HG03025 (cell line): ENCODE measurements around the gene ACO2.
"Not testable (repeated sequence)": the region's sequence is repeated elsewhere in the genome, so short reads cannot be mapped to it uniquely, and the experiment has no call there.

ENCODE experiments used
- ATAC-seq: cut with Tn5 transposase; IDR thresholded peaks from one replicate; pipeline ENCODE4 v1.9.1; 2021; ENCODE audit warnings: mild to moderate bottlenecking, moderate library complexity; ENCODE audit not compliant: unreplicated experiment, low FRiP score

The ACO2 gene

DNA sequence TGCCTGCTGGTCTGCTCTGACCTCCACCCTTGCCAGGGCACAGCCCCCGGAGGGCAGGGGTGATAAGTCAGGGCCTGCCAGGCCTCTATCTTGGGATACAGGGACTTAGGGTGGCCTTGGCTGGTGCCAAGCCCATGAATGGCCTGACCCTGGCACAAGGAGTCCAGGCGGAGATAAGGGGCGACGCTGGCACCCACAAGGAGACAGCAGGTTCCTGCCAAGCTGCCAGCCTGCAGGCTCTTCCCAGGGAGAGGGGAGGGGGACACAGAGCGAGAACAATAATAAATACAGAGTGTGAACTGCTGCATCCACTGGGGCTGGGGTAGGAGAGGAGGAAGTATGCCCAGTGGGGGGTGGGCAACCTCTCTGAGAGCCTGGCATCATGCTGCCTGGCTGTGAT, 92.9 kb downstream of the ACO2 start:
- no peak for ATAC-seq

DNA sequence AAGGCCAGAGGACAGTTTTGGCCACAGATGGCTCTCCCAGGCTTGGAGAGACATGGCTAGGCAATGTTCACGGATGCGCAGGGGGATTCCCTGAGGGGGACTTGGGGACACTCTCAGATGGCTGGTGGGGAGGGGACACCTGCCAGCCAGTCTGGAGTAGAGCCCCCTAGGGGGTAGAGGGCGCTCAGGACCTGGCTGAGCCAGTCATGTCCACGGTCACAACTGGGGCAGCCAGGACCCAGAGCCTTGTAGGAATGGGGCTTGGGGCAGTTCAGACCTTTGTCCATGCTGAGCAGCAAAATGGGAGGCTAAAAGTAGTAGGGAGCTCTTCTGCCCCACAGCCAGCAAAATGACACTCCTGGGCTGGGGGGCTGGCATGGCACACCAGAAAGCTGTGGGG, 93.5 kb downstream of the ACO2 start:
- no peak for ATAC-seq

DNA sequence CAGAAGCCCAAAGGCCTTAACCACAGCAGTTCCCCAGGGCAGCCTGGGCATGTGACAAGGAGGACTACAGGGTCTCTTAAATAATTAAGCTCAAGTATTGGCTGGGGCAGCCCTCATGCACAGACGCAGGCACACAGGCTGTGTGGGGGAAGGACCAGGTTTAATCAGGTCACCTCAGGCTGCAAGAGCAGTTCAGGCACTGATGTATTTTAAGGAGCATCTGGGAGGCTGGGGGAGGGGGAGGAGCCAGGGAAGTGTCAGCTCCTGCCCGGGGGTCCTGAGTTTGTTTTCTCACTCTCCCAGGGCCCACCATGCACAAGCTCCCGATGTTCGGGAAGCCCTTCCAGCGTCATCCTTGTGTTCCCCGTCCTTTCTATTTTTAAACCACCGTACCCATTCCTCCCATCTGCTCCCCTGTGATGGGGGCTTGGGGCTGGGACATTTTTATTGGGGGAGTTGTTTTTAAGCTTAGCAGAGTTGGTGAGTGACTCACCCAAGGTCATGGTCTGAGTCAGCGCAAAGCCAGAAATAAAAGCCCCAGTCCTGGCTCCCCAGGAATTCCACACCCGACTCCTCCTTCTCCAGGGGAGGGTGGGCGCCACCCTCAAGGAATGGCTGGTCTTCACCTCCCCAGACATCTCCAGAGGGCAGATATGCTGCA, 94.3 kb downstream of the ACO2 start:
- ATAC-seq: no peak

DNA sequence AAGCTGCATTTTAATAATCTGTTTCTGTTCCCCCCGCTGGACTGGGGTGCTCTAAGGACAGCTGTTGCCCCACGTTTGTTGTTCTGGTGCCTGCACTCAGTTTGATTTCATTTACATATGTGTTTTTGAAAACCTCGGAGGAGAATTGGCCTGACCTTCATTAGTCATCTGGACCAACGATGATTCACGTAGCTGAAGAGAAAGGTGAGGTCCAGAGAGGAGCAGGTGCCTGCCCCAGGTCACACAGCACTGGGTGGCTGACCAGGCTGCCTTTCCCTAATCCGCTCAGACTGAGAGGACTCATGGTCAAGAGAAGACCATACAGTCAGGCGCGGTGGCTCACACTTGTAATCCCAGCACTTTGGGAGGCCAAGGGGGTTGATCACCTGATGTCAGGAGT, 95.6 kb downstream of the ACO2 start:
- no peak for ATAC-seq

DNA sequence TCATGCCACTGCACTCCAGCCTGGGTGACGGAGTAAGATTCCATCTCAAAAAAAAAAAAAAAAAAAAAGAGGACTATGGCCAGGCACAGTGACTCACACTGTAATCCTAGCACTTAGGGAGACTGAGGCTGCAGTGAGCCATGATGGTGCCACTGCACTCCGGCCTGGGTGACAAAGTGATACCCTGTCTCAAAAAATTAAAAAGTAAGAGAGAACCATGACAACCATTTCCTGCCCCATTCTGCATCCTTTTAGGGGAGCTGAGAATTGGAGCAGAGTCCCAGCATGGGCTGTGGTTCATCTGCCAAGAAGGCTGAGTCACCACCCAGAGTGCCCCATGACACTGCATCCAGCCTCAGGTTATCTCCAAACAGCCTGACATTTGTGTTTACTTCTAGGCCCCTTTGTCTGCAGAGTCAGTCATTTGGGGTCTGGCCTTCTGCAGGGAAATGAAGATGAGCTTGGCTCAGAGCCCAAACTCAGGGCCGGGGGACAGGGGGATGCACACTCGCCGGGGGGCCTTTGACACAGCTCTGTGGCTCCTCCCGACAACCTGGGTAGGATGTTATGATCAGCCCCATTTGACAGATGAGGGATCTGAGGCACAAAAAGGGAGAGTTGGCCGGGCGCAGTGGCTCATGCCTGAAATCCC, 96.6 kb downstream of the ACO2 start:
- ATAC-seq: no peak

DNA sequence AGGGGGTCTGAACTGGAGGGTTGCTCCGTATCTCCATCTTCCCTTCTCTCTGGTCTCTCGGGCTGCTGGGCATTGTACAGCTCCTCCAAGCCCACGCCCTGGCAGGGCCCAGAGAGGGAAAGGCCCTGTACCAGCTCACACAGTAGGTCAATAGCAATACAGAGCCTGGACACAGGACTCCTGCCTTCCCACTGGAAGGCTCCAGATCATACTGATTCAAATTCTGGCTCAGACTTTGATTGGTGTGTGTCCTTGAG, 98.5 kb downstream of the ACO2 start:
- ATAC-seq: no peak

DNA sequence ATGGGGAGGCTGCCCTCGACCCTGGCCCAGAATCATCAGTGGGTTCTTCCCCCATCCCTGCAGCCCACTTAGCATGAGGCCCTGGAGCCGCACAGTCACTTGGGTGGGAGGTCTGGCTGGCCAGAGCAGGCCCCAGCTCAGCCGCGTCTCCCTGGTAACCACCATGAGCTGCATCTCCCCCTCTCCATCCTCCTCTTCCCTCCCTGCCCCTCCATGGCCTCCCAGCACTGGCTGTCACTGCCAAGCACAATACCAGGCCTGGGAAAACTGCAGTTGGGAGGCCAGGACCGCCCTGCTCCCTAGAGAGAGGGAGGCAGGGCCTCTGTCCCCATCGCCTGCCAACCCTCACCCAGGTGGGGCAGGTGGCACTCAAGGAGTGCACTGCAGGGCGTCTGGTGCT, 99.9 kb downstream of the ACO2 start:
- no peak for ATAC-seq

DNA sequence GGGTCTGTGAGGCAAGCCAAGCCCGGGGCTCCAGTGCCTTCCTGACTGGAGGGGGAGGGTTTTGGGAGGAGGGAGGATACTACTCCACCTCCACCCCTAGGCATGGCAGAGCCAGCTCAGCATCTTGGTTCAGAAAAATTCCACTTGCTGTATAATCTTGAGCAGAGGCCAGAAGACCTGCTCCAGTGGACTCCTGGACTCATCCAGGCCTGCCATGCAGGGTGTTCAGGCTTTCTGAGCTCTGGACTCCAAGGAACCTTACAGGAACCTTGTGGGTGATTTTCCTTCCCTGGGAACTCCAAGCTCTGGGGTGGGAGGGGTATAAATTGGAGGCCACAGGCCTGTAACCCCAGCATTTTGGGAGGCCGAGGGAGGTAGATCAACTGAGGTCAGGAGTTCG, 101.3 kb downstream of the ACO2 start:
- no peak for ATAC-seq

DNA sequence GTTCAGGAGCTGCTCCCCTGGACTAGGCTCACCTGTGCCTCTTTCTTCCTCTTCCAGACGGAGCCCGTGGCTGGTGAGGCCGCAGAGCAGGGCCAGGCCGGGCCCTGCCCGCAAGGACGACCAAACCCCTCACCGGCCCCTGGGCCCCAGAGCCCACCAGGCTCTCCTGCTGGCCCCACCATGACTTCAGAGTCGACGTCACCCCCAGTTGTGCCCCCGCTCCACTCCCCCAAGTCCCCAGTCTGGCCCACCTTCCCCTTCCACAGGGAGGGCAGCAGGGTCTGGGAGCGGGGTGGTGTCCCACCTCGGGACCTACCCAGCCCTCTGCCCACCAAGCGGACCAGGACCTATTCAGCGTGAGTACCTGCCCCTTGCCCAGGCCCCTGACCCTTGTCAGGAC, 102.9 kb downstream of the ACO2 start:
- ATAC-seq: no peak

DNA sequence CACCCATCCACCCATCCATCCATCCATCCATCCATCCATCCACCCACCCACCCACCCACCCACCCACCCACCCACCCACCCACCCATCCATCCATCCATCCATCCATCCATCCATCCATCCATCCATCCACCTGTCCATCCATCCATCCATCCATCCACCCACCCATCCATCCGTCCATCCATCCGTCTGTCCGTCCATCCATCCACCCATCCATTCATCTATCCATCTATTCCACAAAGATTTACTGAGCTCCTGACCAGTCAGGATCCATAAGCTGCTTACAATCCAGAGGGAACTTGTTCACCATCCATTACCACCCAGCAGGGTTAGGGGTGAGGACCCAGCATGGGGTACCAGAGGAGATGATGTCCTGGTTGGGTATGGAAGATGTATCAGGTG, 103.4 kb downstream of the ACO2 start:
- not testable (repeated sequence) for ATAC-seq

DNA sequence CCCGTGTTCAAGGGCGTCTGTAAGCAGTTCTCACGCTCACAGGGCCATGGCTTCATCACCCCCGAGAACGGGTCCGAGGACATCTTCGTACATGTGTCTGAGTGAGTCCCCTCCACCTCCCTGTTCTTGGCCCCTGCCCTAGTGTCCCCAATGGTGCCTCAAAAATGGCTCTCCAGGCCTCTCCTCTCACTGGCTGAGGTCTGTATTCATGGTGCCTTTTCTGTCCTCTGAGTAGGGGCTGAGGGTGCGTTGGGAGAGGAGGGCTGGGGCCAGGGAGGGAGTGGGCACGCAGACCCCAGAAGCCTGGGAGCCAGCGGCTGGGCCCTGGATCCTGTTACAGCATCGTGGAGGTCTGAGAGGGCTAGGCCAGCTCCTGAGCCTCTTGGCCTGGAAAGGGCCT, 104.8 kb downstream of the ACO2 start:
- no peak for ATAC-seq

DNA sequence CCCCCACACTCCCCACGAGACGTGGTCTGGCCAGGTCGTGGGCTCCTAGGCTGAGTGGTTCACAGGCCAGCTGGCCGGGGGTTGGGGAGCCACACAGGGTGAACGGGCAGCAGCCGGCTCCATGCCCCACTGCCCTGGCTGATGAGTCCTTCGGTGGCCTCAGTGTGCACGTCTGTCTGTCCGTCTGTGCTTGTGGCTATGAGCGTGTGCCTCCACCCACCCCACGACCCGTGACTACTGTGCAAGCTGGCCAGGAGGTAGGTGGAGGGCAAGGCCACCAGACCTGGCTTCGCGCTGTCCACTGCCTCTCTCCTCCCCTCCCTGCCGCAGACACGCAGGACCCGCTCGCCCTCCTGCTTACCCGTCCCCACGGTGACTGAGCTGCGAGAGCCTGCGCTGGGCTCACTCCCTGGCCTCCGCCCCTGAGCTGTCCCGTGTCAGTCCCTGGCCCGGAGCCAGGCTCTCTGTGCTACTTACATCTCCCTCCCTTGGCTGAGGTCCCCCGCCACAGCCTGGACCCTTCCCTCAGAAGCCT, 106.0 kb downstream of the ACO2 start:
- ATAC-seq: no peak

DNA sequence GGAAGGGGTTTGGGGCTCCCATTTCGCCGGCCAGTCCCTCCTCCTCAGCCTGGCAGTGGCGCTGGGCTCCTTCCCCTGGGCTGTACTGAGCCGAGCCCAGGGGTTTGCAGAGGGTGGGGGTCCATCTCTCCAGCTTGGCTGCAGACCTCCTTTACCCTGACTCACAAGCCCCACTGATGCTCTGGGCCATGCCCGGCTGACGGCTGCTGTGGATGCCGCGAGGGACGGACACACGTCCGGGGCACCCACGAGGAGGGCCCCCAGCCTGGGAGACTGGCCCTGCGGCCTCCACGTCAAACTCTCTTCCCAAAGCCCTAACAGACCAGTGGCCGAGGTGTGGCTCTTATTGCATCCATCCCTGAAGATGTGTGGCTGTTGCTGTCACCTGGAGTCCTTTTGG, 106.6 kb downstream of the ACO2 start:
- ATAC-seq: no peak

DNA sequence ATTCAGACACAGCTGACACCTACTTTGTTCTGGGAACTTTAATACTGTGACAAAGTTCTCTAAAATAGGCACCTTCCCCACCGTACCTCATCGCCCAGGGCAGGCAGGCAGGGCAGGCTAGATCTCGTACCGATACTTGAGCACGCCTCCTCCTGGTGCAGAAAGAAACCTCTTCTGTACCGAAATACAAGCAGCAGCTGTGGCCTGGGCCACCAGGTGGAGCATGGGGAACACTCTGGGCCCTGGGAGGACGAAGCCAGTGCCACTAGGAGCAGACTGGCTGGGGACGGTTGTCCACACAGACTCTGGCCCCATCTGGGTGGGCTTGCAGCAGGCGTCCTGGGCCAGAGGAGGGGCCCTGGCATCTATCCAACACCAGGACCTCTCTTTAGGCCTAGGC, 108.0 kb downstream of the ACO2 start:
- ATAC-seq: no peak

DNA sequence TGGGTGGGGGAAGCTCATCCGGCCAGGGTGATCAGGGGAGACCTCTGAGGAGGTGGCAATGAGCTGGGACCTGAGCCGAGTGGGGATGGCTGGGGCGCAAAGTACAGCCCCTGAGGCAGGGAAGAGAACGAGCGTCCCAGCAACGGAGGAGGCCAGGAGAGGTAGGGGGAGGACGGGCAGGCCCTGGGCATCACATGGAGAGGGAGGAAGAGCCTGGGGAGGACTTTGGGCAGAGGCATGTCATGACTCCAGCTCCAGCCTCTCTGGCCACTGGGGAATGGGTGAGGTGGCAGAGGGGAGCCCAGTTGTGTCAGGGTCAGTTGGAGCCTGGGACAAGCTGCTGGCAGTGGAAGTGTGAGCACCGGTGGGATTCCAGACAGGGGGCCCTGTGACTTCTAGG, 109.2 kb downstream of the ACO2 start:
- no peak for ATAC-seq
